Ishikawa (cell line): ENCODE data around the gene SEPTIN5.

Experiments
- CREB1 ChIP-seq: IDR thresholded peaks from 2 replicates; pipeline ENCODE4 v1.6.1; 2012; ENCODE audit warnings: low read depth
- EP300 ChIP-seq: IDR thresholded peaks from 2 replicates; pipeline ENCODE4 v1.6.1; 2012; ENCODE audit warnings: borderline replicate concordance
- FOXM1 ChIP-seq: IDR thresholded peaks from 2 replicates; pipeline ENCODE4 v1.6.1; 2012; ENCODE audit warnings: low read depth, borderline replicate concordance
- RAD21 ChIP-seq: IDR thresholded peaks from 2 replicates; pipeline ENCODE4 v1.6.1; 2012; ENCODE audit warnings: low read depth
- TAF1 ChIP-seq: IDR thresholded peaks from 2 replicates; pipeline ENCODE4 v1.6.1; 2012; ENCODE audit warnings: low read depth, mild to moderate bottlenecking
- TCF12 ChIP-seq: IDR thresholded peaks from 2 replicates; pipeline ENCODE4 v1.6.1; 2012; ENCODE audit warnings: low read depth
- YY1 ChIP-seq: IDR thresholded peaks from 2 replicates; pipeline ENCODE4 v1.6.1; 2012; ENCODE audit warnings: low read depth
- ZBTB7A ChIP-seq: IDR thresholded peaks from 2 replicates; pipeline ENCODE4 v1.6.1; 2012; ENCODE audit warnings: low read depth
- TF ChIP-seq, protein P1 (sequence below): IDR thresholded peaks from 2 replicates; pipeline ENCODE4 v1.6.1; 2012

DNA sequence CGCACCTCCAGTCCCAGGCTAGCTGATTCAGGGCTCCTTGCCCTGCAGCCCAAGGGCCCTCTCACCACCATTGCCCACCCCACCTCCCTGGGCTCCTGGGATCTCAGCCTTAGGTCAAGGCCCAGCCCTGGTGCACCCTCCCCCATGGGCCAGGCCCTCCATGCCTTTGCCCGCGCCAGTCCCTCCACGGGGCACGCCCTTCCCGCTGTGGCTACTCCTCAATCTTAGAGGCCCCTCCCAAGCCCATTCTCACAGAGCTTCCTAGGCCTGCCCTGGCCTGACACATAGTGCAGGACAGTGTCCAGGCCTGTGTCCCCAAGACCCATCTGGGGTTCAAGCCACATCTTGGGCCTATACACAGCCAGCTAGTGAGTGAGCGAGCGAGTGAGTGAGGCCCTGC lies 15.9 kb downstream of the SEPTIN5 start:
- TF ChIP-seq FOXM1 (no peak), YY1 (no peak), TAF1 (no peak), EP300 (no peak), TCF12 (no peak), RAD21 (no peak), ZBTB7A (no peak), CREB1 (no peak)
- TF ChIP-seq, protein P1, sequence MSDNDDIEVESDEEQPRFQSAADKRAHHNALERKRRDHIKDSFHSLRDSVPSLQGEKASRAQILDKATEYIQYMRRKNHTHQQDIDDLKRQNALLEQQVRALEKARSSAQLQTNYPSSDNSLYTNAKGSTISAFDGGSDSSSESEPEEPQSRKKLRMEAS, result no peak
